Stimulated activated CD8-positive, alpha-beta memory T cell treated with anti-CD3 and anti-CD28 coated beads, Interleukin-4, amount 100 ng/mL, for 48 hours (primary cell): ENCODE measurements around the gene PKLR.
"Not testable (repeated sequence)": the region's sequence is repeated elsewhere in the genome, so short reads cannot be mapped to it uniquely, and the experiment has no call there.

ENCODE experiments used
- DNase-seq: peaks from one replicate; pipeline ENCODE4 v3.0.0-alpha.2; 2020

Gene PKLR

GRCh38 chr1:155316922-155317321 is 15.7 kb upstream of the PKLR start:
- DNase-seq: no peak

- no peak for DNase-seq
These were observed 12.0 kb upstream of the PKLR start for GRCh38 chr1:155313261-155313660.

- no peak for DNase-seq
These were observed 8.3 kb upstream of the PKLR start for GRCh38 chr1:155309423-155310021.

GRCh38 chr1:155308493-155309422 is 7.5 kb upstream of the PKLR start, which contains the start of gene FDPS:
Gene FDPS (plus strand): TSS chr1:155308866. CDS start chr1:155309790, 924 bp downstream.
- DNase-seq: peak; percentile 96

GRCh38 chr1:155307247-155307740 is 6.1 kb upstream of the PKLR start:
- DNase-seq: no peak

GRCh38 chr1:155305881-155306391 is 4.7 kb upstream of the PKLR start:
- no peak for DNase-seq

GRCh38 chr1:155304558-155305063 is 3.4 kb upstream of the PKLR start:
- no peak for DNase-seq

- no peak for DNase-seq
These were observed 497 bp downstream of the PKLR start for GRCh38 chr1:155300553-155301329.

GRCh38 chr1:155300024-155300423 is 1.2 kb downstream of the PKLR start:
- no peak for DNase-seq

GRCh38 chr1:155297384-155297783 is 3.9 kb downstream of the PKLR start:
- no peak for DNase-seq

- DNase-seq: no peak
These were observed 4.6 kb downstream of the PKLR start for GRCh38 chr1:155296661-155297060.

- DNase-seq: no peak
These were observed 5.3 kb downstream of the PKLR start for GRCh38 chr1:155295942-155296267.

GRCh38 chr1:155295183-155295941 is 5.9 kb downstream of the PKLR start:
- DNase-seq: no peak

GRCh38 chr1:155294520-155295182 is 6.6 kb downstream of the PKLR start:
- DNase-seq: no peak

GRCh38 chr1:155293086-155293749 is 8.0 kb downstream of the PKLR start:
- no peak for DNase-seq

GRCh38 chr1:155291006-155291405 is 10.2 kb downstream of the PKLR start:
- not testable (repeated sequence) for DNase-seq

GRCh38 chr1:155287987-155288543 is 13.2 kb downstream of the PKLR start:
- no peak for DNase-seq

GRCh38 chr1:155286544-155286943 is 14.7 kb downstream of the PKLR start:
- DNase-seq: no peak

GRCh38 chr1:155285631-155286044 is 15.6 kb downstream of the PKLR start:
- DNase-seq: no peak

GRCh38 chr1:155285063-155285462 is 16.2 kb downstream of the PKLR start:
- DNase-seq: no peak

- no peak for DNase-seq
These were observed 16.8 kb downstream of the PKLR start for GRCh38 chr1:155284476-155284875.
